Frontal cortex (tissue), 4 donors: Measurements from ENCODE around the gene CALR. TPM values are rescaled to one million over a fixed set of nuclear protein-coding genes. Genes with fewer than 3 reads are reported as not detected.
A peak's percentile ranks its signal among the peaks of the same experiment; 100 is the strongest.
"Not testable (repeated sequence)": the region's sequence is repeated elsewhere in the genome, so short reads cannot be mapped to it uniquely, and the experiment has no call there.

Experiments used
- DNase-seq, 2 donors: peaks; one replicate each; pipeline ENCODE4 v3.0.0; 2012; ENCODE audit warnings: low spot score in 2 of 2
- FAIRE-seq: peaks from 2 replicates; lab custom pipeline; 2012; peaks lifted over from hg19 to GRCh38; lab: Jason Lieb, UNC
- total RNA-seq: library from RNA; depleted of rRNA; stranded (reverse); fragments of >200 nt; gene quantifications from one replicate; pipeline ENCODE4 v1.2.3, GENCODE V29; 2014
- donor health status: control.
- donor health status: control.
- donor health status: control.

The CALR gene
- total RNA-seq, 1 donor from 2014 or later: 298 TPM

DNA sequence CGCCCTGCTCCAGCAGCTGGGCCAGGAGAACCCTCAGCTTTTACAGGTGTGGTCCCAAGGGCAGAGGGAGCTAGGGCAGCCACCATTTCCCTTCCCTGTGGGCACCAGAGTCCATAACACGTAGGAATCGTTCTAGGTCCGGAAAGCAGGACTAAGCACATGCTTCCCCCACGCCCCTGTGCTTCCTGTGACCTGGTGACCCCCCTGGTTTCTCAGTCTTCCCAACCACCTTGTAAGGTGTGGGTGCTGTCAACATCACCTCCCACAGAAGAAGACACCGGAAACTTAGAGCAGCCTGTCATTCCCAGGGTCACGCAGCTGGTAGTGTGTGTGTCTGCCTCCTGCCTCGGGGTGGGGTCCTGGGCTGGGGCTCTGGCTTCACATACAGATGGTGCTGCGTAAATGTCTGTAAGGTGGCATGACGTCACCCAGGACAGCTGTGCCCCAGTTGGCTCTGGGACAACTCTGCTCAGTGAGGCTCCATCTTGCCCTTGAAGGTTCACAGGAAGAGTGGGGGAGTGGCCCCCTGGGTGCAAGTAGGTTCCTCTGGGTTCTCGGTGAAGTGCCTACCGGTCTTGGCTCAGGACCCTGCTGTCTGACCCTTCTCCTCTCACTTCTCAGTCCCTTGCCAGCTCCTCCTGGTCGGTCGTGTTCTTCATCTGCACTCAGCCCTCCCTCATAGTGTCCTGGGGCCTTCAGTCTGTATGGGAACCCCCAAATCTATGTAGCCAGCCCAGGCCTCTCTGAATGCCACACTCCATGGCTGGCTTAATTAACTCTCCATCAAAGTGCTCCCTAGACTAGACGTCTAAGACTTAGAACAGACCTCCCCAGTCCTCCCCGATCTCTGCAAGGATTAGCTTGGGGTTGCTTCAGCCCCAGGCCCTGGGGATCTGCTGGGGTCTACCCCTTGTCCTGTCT lies 11.2 kb downstream of the CALR start:
- no peak for FAIRE-seq

GRCh38 chr19:12952050-12952449 lies 13.6 kb downstream of the CALR start:
- not testable (repeated sequence) for DNase-seq, FAIRE-seq

More for the DNA sequence above, 11.2 kb downstream of the CALR start:
- no peak for DNase-seq

DNA sequence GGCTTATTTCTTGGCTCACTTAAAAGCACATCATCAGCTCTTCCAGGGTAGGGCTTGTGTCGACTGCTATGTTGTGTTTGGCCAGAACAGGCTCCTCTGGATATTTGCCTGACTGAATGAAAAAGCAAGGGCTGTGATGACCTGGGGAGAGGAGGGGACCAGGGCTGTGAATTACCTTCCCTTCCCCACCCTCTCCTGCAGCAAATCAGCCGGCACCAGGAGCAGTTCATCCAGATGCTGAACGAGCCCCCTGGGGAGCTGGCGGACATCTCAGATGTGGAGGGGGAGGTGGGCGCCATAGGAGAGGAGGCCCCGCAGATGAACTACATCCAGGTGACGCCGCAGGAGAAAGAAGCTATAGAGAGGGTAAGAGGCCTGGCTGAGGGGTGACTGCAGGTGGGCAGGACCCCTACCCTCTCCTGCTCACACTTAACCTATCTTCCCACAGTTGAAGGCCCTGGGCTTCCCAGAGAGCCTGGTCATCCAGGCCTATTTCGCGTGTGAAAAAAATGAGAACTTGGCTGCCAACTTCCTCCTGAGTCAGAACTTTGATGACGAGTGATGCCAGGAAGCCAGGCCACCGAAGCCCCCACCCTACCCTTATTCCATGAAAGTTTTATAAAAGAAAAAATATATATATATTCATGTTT lies 14.2 kb downstream of the CALR start:
- peak in 1 of 2 donors; percentile 49 for DNase-seq
- FAIRE-seq: no peak

DNA sequence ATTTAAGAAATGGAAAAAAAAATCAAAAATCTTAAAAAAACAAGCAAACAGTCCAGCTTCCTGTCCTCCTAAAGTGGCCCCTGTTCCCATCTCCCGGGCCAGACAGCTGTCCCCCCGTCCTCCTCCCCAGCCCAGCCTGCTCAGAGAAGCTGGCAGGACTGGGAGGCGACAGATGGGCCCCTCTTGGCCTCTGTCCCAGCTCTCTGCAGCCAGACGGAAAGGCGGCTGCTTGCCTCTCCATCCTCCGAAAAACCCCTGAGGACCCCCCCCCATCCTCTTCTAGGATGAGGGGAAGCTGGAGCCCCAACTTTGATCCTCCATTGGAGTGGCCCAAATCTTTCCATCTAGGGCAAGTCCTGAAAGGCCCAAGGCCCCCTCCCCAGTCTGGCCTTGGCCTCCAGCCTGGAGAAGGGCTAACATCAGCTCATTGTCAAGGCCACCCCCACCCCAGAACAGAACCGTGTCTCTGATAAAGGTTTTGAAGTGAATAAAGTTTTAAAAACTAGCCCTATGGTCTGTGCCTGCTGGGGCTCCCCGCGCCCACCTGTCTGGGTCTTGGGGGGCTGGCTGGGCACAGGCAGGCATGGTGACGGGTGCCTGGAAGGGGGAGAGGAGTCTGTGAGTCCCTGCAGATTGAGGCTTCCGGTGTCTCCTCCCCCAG lies 14.9 kb downstream of the CALR start:
- peak in 1 of 2 donors; percentile 52 for DNase-seq
- no peak for FAIRE-seq

- FAIRE-seq (no peak), DNase-seq (no peak)
These were observed 15.6 kb downstream of the CALR start for GRCh38 chr19:12953799-12954611.

- DNase-seq (no peak), FAIRE-seq (no peak)
These were observed 16.2 kb downstream of the CALR start for GRCh38 chr19:12954612-12954962.

DNA sequence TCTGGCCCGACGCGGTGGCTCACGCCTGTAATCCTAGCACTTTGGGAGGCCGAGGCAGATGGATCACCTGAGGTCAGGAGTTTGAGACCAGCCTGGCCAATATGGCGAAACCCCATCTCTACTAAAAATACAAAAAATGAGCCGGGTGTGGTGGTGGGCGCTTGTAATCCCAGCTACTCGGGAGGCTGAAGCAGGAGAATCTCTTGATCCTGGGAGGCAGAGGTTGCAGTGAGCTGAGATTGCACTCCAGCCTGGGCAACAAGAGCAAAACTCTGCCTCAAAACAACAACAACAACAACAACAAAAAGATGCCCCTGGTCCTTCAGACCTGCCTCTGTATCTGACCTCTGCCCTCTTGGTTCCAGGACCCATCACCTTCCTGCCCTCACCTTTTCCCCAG lies 17.2 kb downstream of the CALR start:
- DNase-seq, FAIRE-seq: not testable (repeated sequence)

DNA sequence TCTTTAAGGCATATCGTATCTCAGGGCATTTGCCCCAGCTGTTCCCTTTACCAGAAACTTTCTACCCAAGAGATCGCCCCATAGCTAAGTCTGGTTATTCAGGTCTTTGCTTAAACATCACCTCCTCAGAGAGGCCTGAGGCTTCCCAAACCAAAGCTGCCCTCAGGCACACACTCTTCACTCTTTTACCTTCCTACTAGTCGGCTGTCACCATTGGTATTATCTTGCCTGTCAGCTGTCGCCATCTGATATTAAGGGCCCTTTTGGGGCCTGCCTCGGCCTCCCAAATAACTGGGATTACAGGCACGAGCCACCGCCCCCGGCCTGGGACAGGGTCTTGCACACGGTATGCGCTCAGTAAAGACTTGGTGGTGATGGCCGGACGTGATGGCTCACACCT lies 17.6 kb downstream of the CALR start:
- no peak for FAIRE-seq

DNA sequence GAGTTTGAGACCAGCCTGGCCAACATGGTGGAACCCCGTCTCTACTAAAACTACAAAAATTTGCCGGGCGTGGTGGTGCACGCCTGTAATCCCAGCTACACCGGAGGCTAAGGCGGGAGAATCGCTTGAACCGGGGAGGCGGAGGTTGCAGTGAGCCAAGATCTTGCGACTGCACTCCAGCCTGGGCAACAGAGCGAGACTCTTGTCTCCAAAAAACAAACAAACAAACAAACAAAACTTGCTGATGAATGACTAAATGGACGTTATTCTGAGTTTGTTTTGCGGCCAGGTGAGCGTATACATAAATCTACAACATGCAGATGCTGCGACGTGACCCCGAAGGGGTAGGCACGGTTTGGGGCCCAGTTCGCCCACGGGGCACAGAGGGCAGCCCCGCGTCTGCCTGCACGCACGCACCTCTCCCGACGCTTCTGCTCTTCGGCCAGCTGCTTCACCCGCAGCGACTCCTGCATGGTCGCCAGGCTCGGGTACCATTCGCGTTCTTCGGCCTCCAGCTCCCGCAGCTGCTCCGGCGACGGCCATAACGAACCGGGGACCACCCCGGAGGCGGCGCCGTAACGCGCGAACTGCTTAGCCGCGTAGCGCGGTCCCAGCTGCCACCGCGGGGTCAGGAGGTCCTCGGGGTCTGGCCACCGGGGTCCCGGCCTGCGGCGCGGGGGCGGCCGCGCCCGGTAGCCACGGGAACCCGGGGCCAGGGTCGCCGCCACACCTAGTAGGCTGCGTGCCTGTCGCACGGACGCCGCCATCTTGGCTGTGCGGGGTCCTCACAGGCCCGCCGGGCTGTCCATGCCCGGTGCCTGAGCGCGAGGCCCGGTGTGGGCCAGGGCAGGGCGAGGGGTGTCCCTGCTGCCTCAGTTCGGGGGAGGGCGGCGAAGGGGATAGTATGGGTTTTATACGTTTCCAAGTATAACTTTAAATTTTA lies 18.3 kb downstream of the CALR start, which contains the start of gene GADD45GIP1:
Gene GADD45GIP1 (minus strand): TSS at position 778 of the 943 bp plus-strand sequence. CDS start 11 bp downstream, at position 767.
- FAIRE-seq (no peak), DNase-seq (peak; percentile 69 to 71)

More for the DNA sequence above, 17.6 kb downstream of the CALR start:
- no peak for DNase-seq

GRCh38 chr19:12957389-12957952 lies 19.1 kb downstream of the CALR start:
- not testable (repeated sequence) for FAIRE-seq, DNase-seq

- FAIRE-seq (no peak), DNase-seq (no peak)
These were observed 21.1 kb downstream of the CALR start for GRCh38 chr19:12959481-12959880.

GRCh38 chr19:12965017-12965811 lies 26.8 kb downstream of the CALR start:
- DNase-seq: peak; percentile 76 to 81
- FAIRE-seq: no peak

DNA sequence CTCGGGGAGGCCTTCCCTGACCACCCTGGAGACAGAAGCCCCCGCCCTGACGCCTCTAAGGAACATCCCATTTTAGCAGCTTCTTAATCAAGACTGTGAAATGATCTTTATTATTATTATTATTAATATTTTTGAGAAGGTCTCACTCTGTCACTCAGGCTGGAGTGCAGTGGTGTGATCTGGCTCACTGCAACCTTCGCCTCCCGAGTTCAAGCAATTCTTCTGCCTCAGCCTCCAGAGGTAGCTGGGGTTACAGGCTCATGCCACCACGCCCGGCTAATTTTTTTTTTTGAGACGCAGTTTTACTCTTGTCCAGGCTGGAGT lies 27.4 kb downstream of the CALR start:
- no peak for DNase-seq
- FAIRE-seq: no peak

DNA sequence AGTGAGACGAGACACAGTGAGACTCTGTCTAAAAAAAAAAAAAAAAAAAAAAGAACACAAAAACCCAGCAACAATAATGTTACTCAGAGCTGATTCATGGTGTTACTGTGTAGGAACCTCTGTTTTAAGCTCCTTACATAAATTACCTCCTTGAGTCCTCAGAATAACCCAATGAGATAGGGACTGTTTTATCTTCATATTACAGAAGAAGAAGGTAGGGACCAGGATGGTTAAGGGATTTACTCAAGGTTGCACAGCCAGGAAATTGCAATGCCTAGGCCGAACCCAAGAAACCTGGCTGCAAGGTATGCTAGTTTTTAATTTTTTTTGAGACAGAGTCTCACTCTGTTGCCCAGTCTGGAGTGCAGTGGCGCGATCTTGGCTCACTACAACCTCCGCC lies 29.5 kb downstream of the CALR start:
- no peak for FAIRE-seq

GRCh38 chr19:12969292-12969988 lies 31.0 kb downstream of the CALR start, which contains the start of gene DAND5:
Gene DAND5 (plus strand): TSS chr19:12969576. CDS start chr19:12969661, 85 bp downstream.
- no peak for FAIRE-seq
- DNase-seq: peak; percentile 51 to 57

More for the DNA sequence above, 29.5 kb downstream of the CALR start:
- DNase-seq: no peak

DNA sequence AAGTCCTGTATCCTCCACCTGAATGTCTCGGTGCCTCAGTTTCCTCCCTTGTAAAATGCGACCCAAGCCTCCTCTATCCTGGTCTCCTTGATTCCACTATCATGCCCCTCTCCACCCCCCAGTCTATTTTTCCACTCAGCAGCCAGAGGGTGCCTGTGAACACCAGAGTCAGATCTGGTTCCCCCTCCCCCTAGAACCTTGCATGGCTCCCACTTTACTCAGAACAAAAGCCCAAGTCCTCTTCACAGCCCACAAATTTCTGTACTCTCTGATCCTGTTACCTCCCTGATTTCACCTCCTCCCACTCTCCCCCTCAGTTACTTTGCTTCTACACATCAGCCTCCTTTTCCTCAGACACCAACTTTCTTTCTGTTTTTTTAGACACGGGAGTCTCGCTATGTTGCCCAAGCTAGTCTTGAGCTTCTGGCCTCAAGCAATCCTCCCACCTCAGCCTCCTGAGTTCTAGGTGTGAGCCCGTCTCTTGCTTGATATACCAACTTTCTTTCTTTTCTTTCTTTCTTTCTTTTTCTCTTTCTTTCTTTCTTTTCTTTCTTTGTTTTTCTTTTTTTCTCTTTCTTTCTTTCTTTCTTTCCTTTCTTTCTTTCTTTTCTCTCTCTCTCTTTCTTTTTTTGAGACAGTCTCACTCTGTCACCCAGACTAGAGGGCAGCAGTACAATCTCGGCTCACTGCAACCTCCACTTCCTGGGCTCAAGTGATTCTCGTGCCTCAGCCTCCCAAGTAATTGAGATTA lies 31.8 kb downstream of the CALR start:
- DNase-seq (no peak), FAIRE-seq (no peak)
